ENCODE measurements around the gene HMCN2.

Gene HMCN2

GRCh38 chr9:130265431-130266235 is at the start of gene HMCN2:
Gene HMCN2 (plus strand): TSS chr9:130265760. CDS start chr9:130265879, 119 bp downstream.
- peak; percentile 63 for DNase-seq (ENCODE audit: low spot score)

- no peak for DNase-seq (ENCODE audit: low spot score)
Observed at GRCh38 chr9:130217838-130218237, 47.7 kb upstream of the HMCN2 start.

- no peak for DNase-seq (ENCODE audit: low spot score)
Observed at GRCh38 chr9:130219661-130220096, 45.9 kb upstream of the HMCN2 start.

GRCh38 chr9:130220352-130220751 is 45.2 kb upstream of the HMCN2 start:
- no peak for DNase-seq (ENCODE audit: low spot score)

DNA sequence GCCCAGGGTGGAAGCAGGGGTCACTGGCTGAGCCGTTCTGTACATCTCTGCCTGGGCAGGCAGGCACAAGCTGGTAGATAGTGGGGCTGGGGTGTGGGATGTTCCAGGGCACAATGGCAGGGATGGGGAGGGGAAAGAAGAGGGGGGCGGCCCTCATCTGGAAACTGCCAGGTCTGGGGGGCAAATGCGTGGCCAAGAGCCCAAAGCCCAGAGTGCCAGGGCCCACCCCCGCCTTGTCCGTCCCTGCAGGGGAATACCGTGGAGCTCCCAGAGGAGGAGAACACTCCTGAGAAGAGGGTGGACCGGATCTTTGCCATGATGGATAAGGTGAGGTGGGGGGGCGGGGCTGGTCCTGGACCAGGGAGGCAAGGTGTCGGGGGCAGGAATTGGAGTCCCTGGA is 42.7 kb upstream of the HMCN2 start:
- no peak for DNase-seq (ENCODE audit: low spot score)

- DNase-seq (ENCODE audit: low spot score) = no peak
Observed at GRCh38 chr9:130225071-130225470, 40.5 kb upstream of the HMCN2 start.

- no peak for DNase-seq (ENCODE audit: low spot score)
Observed at GRCh38 chr9:130225586-130225985, 40.0 kb upstream of the HMCN2 start.

GRCh38 chr9:130226112-130226511 is 39.4 kb upstream of the HMCN2 start:
- no peak for DNase-seq (ENCODE audit: low spot score)

DNA sequence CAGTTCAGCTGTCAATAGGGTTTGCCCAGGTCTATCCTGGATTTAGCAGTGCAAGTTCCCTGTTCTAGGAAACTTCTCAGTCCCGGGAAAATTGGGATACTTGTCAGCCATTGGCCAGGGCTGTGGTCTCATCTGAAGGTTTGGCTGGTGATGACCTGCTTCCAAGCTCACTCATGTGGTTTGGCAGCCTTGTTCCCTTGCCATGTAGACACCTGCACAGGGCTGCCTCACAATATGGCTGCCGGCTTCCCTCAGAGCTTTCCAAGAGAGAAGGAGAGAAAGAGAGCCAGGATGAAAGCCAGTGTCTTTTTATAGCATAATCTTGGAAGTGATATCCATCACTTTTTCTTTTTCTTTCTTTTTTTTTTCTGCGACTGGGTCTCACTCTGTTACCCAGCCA is 37.7 kb upstream of the HMCN2 start:
- no peak for DNase-seq (ENCODE audit: low spot score)

DNA sequence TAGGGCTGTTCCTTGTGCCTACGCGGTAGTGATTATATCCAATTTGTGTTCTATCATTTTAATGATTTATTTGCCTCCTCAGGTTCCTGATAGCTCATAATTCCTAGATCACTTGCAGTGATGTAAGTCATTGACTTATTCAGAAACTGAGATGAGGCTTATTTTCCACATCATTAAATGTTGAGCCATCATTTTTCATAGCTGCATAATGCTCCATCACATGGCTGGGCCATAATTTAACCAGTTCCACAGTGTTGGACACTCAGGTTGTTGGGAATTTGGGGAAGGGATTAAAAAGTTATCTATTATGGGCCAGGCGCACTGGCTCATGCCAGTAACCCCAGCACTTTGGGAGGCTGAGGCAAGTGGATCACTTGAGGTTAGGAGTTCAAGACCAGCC is 35.8 kb upstream of the HMCN2 start:
- DNase-seq (ENCODE audit: low spot score) = no peak

GRCh38 chr9:130230631-130231030 is 34.9 kb upstream of the HMCN2 start:
- DNase-seq (ENCODE audit: low spot score) = no peak

DNA sequence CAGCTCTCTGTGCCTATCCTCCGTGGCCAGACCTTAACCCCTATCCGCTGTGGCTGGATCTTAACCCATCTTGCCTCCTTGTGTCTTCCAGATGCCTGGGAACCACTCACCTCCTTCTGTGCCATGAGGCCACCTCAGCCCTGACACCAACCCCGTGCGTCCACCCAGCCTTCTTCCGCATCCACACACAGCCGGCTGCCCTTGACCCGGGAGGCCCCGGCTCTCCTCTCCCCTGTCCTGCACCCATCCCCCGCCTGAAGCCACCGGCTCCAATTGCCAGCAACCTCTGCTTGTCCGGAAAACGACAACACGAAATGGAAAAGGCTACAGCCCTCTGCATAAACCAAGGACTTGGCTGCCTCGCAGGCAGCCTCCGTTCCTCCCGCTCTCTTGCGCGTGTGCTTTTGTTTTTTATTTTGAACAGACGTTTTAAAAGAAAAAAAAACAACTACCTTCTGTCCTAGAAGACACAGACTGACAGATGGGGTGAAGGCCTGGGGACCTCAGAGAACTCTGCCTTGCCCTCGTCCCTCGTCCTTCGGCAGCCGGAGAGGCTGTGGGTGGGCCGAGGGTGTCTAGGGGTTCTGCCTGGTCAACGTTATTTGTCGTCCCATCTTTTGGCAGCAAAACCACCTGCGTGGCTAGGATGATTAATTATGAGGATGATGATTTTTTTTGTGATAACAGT is 32.5 kb upstream of the HMCN2 start:
- DNase-seq (ENCODE audit: low spot score) = no peak

- no peak for DNase-seq (ENCODE audit: low spot score)
Observed at GRCh38 chr9:130233587-130233945, 32.0 kb upstream of the HMCN2 start.

DNA sequence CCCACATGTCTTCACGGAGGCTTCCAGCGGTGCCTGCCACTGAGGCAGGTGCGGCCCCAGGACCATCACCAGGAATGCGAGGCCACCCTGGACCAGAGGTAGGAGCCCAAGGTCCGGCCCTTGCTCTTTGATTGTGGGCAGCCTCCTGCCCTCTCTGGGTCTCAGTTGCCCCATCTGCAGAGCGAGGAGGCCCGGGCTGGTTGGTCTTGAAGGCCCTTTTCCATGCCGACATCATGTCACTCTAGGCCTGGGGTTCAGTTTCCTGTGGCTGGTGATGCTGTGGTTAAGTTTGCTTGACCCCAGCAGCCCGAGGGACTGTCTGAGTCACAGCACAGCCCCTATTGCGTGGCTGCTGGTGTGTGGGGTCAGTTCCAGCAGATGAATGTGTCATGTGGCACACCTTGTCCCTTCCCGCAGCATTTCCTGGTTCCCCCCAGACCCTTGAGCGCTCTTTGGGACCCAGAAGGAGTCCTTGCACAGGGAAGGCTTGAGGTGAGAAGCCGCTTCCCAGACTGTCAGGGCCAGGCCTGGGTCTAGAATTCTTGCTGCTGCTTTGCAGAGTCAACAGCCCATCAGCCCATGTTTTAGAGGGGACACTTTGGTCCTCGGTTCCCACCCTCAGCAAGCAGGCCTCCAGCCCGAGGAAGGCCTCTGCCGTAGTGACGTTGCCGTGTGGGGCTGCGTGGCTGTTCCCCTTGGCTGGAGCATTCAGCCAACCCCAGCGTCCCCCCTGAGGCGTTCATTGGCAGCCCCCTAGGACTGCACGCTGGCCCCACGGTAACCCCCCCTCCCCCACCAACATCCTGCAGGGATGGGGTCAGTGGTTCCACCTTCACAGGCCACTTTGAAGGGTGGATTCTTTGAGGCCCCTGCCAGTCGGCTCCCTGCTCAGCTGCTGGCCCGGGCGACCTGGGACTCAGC is 31.0 kb upstream of the HMCN2 start:
- DNase-seq (ENCODE audit: low spot score) = no peak

- DNase-seq (ENCODE audit: low spot score) = peak; percentile 59
Observed at GRCh38 chr9:130235558-130236435, 29.8 kb upstream of the HMCN2 start.

GRCh38 chr9:130236436-130236985 is 29.0 kb upstream of the HMCN2 start:
- no peak for DNase-seq (ENCODE audit: low spot score)

DNA sequence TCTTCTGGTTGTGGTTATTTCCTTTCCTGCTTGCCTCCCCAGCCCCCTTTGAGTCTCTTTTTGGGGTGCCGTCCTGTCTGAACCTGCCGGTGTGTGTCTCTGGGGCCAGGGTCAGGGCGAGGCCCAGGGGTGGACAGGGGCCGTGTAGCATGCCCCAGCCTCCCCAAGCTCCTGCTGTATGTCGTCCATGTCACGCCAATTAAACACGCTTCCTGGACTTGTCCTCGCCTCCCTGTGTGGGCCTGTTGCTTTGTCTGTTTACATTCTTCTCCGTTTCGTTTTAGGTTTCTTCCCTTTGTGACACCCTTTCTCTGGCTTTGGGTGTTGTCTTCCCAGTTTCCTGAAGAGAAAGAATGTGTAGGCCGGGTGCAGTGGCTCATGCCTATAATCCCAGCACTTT is 28.5 kb upstream of the HMCN2 start:
- DNase-seq (ENCODE audit: low spot score) = no peak

- no peak for DNase-seq (ENCODE audit: low spot score)
Observed at GRCh38 chr9:130237763-130238524, 27.6 kb upstream of the HMCN2 start.

DNA sequence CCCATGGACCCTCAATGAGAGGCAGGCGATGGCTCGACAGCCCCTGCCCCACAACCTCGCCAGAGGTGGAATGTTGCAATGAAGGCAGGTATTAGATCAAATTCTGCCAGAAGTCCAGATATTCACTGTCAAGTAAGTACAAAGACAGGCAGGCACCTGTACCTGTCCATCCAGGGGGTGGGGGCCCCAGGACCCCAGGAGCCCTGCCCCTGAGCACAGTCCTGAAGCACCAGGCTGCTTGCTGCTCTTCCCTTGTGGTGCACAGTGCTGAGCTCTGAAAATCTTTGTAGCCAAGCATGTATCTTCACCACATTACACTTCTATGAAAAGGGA is 26.2 kb upstream of the HMCN2 start:
- DNase-seq (ENCODE audit: low spot score) = no peak

DNA sequence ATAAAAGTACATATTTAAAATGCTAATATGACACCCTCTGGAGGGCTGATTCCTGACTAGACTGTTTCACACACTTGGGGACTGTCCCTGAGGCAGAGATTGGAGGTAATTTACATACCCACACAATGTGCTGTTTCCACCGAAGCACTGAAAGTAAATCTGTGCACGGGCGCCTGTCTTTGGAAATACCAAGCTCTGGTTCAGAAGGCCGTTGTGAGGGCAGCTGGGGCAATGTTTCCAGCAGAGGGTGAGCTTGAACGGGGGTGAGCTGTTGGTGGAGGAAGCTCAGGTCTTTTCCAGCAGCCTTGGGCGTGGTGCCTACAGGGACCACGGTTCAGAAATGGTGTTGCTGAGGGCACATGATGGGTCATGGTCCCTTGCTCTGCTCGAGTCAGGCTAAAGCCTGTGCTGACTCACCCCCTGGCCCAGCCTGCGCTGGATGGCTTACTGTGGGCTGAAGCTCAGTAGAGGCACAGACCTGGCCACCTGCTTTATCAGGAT is 25.8 kb upstream of the HMCN2 start:
- no peak for DNase-seq (ENCODE audit: low spot score)

Data from HuH-7.5 (cell line).